Measurements from ENCODE around the gene MCOLN3. TPM values are rescaled to one million over a fixed set of nuclear protein-coding genes. Genes with fewer than 3 reads are reported as not detected.

MCOLN3 gene
- total and polyA plus RNA-seq, 2 of the 4 experiments (the other 2 are of a cell fraction): 0.03 TPM; not detected in 1

DNA sequence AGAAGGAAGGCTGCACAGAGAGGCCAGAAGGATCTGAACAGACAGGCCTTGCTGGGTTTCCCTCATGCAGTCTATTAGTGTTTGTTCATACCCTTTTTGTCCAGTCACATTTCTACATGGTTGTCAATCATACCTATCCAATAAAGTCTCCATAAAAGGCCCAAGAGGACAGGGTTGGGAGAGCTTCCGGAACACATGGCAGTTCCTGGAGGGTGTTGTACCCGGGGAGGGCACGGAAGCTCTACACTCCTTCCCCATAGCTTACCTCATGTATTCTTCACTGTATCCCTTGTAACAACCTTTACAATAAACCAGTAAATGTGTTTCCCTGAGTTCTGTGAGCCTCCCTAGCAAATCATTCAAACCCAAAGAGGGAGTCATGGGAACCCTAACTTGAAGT lies 79.4 kb downstream of the MCOLN3 start:
- Histone ChIP-seq H3K9me1 (ENCODE audit: insufficient read depth, low read length) (no peaks in the 10 kb centered on the region), H2BK15ac (ENCODE audit: low read depth, low read length) (no peak overlapping the region), H3K56ac (ENCODE audit: extremely low read depth, insufficient read depth, low read length) (no peak overlapping the region), H3K4me1 (ENCODE audit: control insufficient read depth, insufficient read depth, low read length) (no peaks in the 10 kb centered on the region), H3K4ac (ENCODE audit: low read depth, low read length) (no peak overlapping the region), H2BK20ac (ENCODE audit: low read depth, low read length) (no peak overlapping the region), H2BK5ac (ENCODE audit: low read depth, low read length, poor library complexity, severe bottlenecking) (no peak overlapping the region), H3K4me2 (ENCODE audit: low read depth, low read length) (no peak overlapping the region), H4K20me1 (ENCODE audit: insufficient read depth, low read length) (no peaks in the 10 kb centered on the region), H3K4me3 (ENCODE audit: insufficient read depth, low read depth, low read length) (no peak overlapping the region), H2AK9ac (replicated peaks; ENCODE audit: low read depth, low read length, poor library complexity) (no peak overlapping the region), H4K91ac (ENCODE audit: insufficient read depth, low read depth, low read length) (no peak overlapping the region), H3K27ac (ENCODE audit: insufficient read depth, low read length) (no peak overlapping the region), H3K79me1 (ENCODE audit: low read depth in 1 of 2, low read length in 2 of 2) (no peaks in the 10 kb centered on the region), H3K9ac (ENCODE audit: low read depth, low read length) (no peak overlapping the region), H2AK5ac (ENCODE audit: low read depth, low read length) (no peak overlapping the region), H3K27me3 (ENCODE audit: control insufficient read depth, insufficient read depth, low read length) (no peaks in the 10 kb centered on the region; the same call in 1 of the 2 replicates), H4K5ac (ENCODE audit: low read depth, low read length) (no peak overlapping the region), H2BK120ac (ENCODE audit: low read depth, low read length) (no peak overlapping the region), H3K9me3 (ENCODE audit: control insufficient read depth, insufficient read depth, low read length) (no peaks in the 10 kb centered on the region), H3K18ac (ENCODE audit: low read depth, low read length) (no peak overlapping the region), H2AFZ (replicated peaks; ENCODE audit: low read length, poor library complexity) (no peak overlapping the region), H3K14ac (replicated peaks; ENCODE audit: low read depth, low read length) (no peak overlapping the region), H3K36me3 (ENCODE audit: control insufficient read depth, insufficient read depth, low read length) (no peaks in the 10 kb centered on the region), H4K8ac (ENCODE audit: low read depth in 2 of 2, low read length in 2 of 2) (no peak overlapping the region), H3K23ac (ENCODE audit: low read depth, low read length) (no peak overlapping the region)
- DNase-seq: no peak
- BruUV-seq (replicated peaks): no TSS peak
- CTCF ChIA-PET: no interaction called here
- TF ChIP-seq FOS (IDR thresholded peaks at IDR 0.05; ENCODE audit: low read depth, low read length) (no peak), CTCF (conservative IDR thresholded peaks at IDR 0.05; ENCODE audit: low read depth, low read length) (no peak), USF2 (IDR thresholded peaks at IDR 0.05; ENCODE audit: low read depth, low read length) (no peak), MXI1 (IDR thresholded peaks at IDR 0.05; ENCODE audit: borderline replicate concordance, low read depth, low read length) (no peak)
- dilution Hi-C loops (cut with HindIII; ENCODE audit: low sequenced_read_pairs, unreplicated experiment): no loop called here
- WGBS, 2 experiments (ENCODE audit: extremely low coverage in 2 of 2, insufficient read length in 1 of 2): 100% methylated on average over 3 of the region's 3 CpGs; no CpG with 5 or more reads in 1 of the 2 experiments
- intact Hi-C loops (cut with micrococcal nuclease): no loop called here
- in situ Hi-C loops (cut with MboI; ENCODE audit: low sequenced_read_pairs): no loop called here
- POLR2A ChIA-PET (ENCODE audit: unreplicated experiment): no interaction called here
- no peak for ATAC-seq (ENCODE audit: low read depth)

All from IMR-90 (cell line).